Measurements from ENCODE around the gene SYTL1.

- TF ChIP-seq CTCF (IDR thresholded peaks at IDR 0.05) (no peak), POLR2A (IDR thresholded peaks at IDR 0.05) (no peak)
Observed at GRCh38 chr1:27353629-27354028, 11.8 kb downstream of the SYTL1 start.

All from uterus (tissue), 2 donors.